G401.6 (cell line): ENCODE measurements around the gene MOB3B.

Experiments
- FAIRE-seq: peaks from 2 replicates; lab custom pipeline; 2012; peaks lifted over from hg19 to GRCh38; lab: Jason Lieb, UNC

Gene MOB3B

GRCh38 chr9:27442464-27442863, 87.2 kb downstream of the MOB3B start:
- FAIRE-seq = no peak

- no peak for FAIRE-seq
Observed at GRCh38 chr9:27441741-27442070, 87.9 kb downstream of the MOB3B start.

- FAIRE-seq = no peak
Observed at GRCh38 chr9:27440888-27441740, 88.5 kb downstream of the MOB3B start.

- FAIRE-seq = no peak
Observed at GRCh38 chr9:27438522-27438921, 91.1 kb downstream of the MOB3B start.

GRCh38 chr9:27437652-27438373, 91.8 kb downstream of the MOB3B start:
- FAIRE-seq = no peak

- FAIRE-seq = no peak
Observed at GRCh38 chr9:27436234-27436633, 93.4 kb downstream of the MOB3B start.

- FAIRE-seq = no peak
Observed at GRCh38 chr9:27433631-27434325, 95.8 kb downstream of the MOB3B start.

GRCh38 chr9:27432308-27432707, 97.3 kb downstream of the MOB3B start:
- no peak for FAIRE-seq

GRCh38 chr9:27431543-27432147, 98.0 kb downstream of the MOB3B start:
- FAIRE-seq = no peak

- no peak for FAIRE-seq
Observed at GRCh38 chr9:27430750-27431535, 98.7 kb downstream of the MOB3B start.

- no peak for FAIRE-seq
Observed at GRCh38 chr9:27429917-27430316, 99.7 kb downstream of the MOB3B start.

GRCh38 chr9:27429436-27429835, 100.2 kb downstream of the MOB3B start:
- no peak for FAIRE-seq

- FAIRE-seq = no peak
Observed at GRCh38 chr9:27428551-27428950, 101.1 kb downstream of the MOB3B start.

- no peak for FAIRE-seq
Observed at GRCh38 chr9:27427272-27427643, 102.4 kb downstream of the MOB3B start.

GRCh38 chr9:27426511-27427271, 102.9 kb downstream of the MOB3B start:
- no peak for FAIRE-seq

- no peak for FAIRE-seq
Observed at GRCh38 chr9:27425827-27426510, 103.6 kb downstream of the MOB3B start.

- FAIRE-seq = no peak
Observed at GRCh38 chr9:27423915-27424710, 105.5 kb downstream of the MOB3B start.

GRCh38 chr9:27422279-27422834, 107.3 kb downstream of the MOB3B start:
- no peak for FAIRE-seq

GRCh38 chr9:27421577-27421976, 108.0 kb downstream of the MOB3B start:
- no peak for FAIRE-seq
